Natural killer cell (primary cell): Measurements from ENCODE around the gene MGST3. TPM values are rescaled to one million over a fixed set of nuclear protein-coding genes. Genes with fewer than 3 reads are reported as not detected.
"Not testable (repeated sequence)": the region's sequence is repeated elsewhere in the genome, so short reads cannot be mapped to it uniquely, and the experiment has no call there.

Experiments used
- ATAC-seq, 3 donors: fragments of 150-1000 bp in 2 of 3; fragments of 200-7000 bp in 1 of 3; cut with Tn5 transposase; 1 replicate in 1 of 3; 2 replicates in 2 of 3; pipeline ENCODE4 v1.10.0; 2021; ENCODE audit warnings: mild to moderate bottlenecking in 2 of 3, moderate library complexity in 2 of 3
- DNase-seq, 2 donors: peaks; one replicate each; pipeline versions ENCODE4 v3.0.0 to v3.0.0-alpha.2; 2013 to 2021; ENCODE audit warnings: mixed read lengths in 1 of 2
- H3K27ac ChIP-seq: one replicate; pipeline ENCODE4 v1.5.1; 2013; ENCODE audit warnings: mild to moderate bottlenecking, low read length
- H3K27me3 ChIP-seq: one replicate; pipeline ENCODE4 v1.6.1; 2013; ENCODE audit warnings: low read length; ENCODE audit not compliant: control insufficient read depth, insufficient read depth
- H3K36me3 ChIP-seq: one replicate; pipeline ENCODE4 v1.6.1; 2013; ENCODE audit warnings: low read length; ENCODE audit not compliant: control insufficient read depth, insufficient read depth
- H3K4me1 ChIP-seq: one replicate; pipeline ENCODE4 v1.6.1; 2013; ENCODE audit warnings: low read length; ENCODE audit not compliant: control insufficient read depth, insufficient read depth
- H3K4me3 ChIP-seq: one replicate; pipeline ENCODE4 v1.5.1; 2013; ENCODE audit warnings: low read length
- H3K9me3 ChIP-seq: one replicate; pipeline ENCODE4 v1.6.1; 2013; ENCODE audit warnings: low read length; ENCODE audit not compliant: control insufficient read depth, insufficient read depth
- H3K27ac Mint-ChIP-seq, 2 donors: one replicate each; pipeline ENCODE4 v1.8.0; 2022; ENCODE audit warnings: mild to moderate bottlenecking in 2 of 2, mixed read lengths in 2 of 2, moderate library complexity in 1 of 2
- H3K27me3 Mint-ChIP-seq, 2 donors: one replicate each; pipeline ENCODE4 v1.8.0; 2022; ENCODE audit warnings: low read depth in 2 of 2, mixed read lengths in 2 of 2
- H3K36me3 Mint-ChIP-seq: one replicate; pipeline ENCODE4 v1.8.0; 2022; ENCODE audit warnings: mixed read lengths
- H3K4me1 Mint-ChIP-seq, 2 donors: one replicate each; pipeline ENCODE4 v1.8.0; 2022; ENCODE audit warnings: mixed read lengths in 2 of 2
- H3K4me3 Mint-ChIP-seq: one replicate; pipeline ENCODE4 v1.8.0; 2022; ENCODE audit warnings: mild to moderate bottlenecking, moderate library complexity, mixed read lengths
- H3K9me3 Mint-ChIP-seq, 2 donors: one replicate each; pipeline ENCODE4 v1.8.0; 2022; ENCODE audit warnings: mixed read lengths in 2 of 2
- WGBS: methylation state at CpG from one replicate; pipeline ENCODE4 v1.1.7; 2013; ENCODE audit warnings: missing lambda C conversion rate; ENCODE audit not compliant: insufficient coverage; 5-methylcytosine and 5-hydroxymethylcytosine counted together
- intact Hi-C: fragments of 100-400 bp; cut with micrococcal nuclease; formaldehyde crosslinking; loops from one replicate; pipeline ENCODE4 v1.14.2; 2022
- total RNA-seq, 4 donors: library from RNA; stranded (reverse); fragments of 120-200 nt in 1 of 4; gene quantifications; one replicate each; pipeline versions ENCODE4 v1.2.3 to v1.2.4, GENCODE V29; 2013 to 2022
- TF ChIP-seq, protein P1 (sequence below): fragments of 200-600 bp; IDR thresholded peaks from one replicate; pipeline ENCODE4 v1.8.0; 2022; ENCODE audit warnings: antibody characterized with exemption

MGST3 gene
- total RNA-seq, 3 donors from 2014 or later (not counting 1 experiment from before 2014, with no cell fraction given), result 27.2 to 34.3 (median 29.0) TPM

DNA sequence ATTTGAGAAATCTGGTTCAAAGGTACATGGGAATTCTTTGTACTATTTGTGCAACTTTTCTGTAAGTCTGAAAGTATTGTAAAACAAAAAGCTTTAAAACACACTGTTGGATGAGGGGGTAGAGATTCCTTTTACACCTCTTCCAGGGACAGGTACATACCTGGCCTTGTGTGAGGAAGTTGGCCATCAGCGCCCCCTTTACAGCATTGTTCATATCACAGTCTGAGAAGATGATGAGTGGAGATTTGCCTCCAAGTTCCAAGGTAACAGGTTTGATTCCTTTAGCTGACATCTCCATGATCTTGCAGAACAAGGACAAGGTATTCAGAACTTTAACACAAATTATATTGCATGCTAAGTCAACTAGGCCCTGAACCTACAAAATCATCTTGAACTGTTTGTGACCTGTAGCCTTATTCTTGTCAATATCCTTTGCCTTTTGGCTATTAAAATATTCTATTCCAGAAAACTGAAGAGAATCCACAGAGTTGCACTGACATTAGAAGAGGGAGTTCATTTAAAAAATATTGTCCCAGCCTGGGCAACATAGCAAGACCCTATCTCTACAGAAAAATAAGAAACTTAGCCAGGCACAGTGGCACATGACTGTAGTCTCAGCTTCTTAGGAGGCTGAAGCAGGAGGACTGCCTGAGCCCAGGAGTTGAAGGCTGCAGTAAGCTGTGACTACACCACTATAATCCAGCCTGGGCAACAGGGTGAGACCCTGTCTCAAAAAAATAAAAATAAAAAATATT lies 48.4 kb downstream of the MGST3 start:
- DNase-seq (peak in 1 of 2 donors; percentile 9), ATAC-seq (no peak)
- Histone ChIP-seq H3K27ac (no peak overlapping the region), H3K4me3 (no peak overlapping the region), H3K4me1 (no peaks in the 10 kb centered on the region), H3K27me3 (no peaks in the 10 kb centered on the region), H3K9me3 (no peaks in the 10 kb centered on the region), H3K36me3 (peaks cover 74% of the 10 kb centered on the region)
- H3K4me1 Mint-ChIP-seq, result peaks cover 14 to 16% of the 10 kb centered on the region in 2 donors
- no CpG with 5 or more reads among the region's 1 CpG for WGBS
- TF ChIP-seq, protein P1, sequence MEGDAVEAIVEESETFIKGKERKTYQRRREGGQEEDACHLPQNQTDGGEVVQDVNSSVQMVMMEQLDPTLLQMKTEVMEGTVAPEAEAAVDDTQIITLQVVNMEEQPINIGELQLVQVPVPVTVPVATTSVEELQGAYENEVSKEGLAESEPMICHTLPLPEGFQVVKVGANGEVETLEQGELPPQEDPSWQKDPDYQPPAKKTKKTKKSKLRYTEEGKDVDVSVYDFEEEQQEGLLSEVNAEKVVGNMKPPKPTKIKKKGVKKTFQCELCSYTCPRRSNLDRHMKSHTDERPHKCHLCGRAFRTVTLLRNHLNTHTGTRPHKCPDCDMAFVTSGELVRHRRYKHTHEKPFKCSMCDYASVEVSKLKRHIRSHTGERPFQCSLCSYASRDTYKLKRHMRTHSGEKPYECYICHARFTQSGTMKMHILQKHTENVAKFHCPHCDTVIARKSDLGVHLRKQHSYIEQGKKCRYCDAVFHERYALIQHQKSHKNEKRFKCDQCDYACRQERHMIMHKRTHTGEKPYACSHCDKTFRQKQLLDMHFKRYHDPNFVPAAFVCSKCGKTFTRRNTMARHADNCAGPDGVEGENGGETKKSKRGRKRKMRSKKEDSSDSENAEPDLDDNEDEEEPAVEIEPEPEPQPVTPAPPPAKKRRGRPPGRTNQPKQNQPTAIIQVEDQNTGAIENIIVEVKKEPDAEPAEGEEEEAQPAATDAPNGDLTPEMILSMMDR, result no peak
- no peaks in the 10 kb centered on the region for H3K27me3 Mint-ChIP-seq
- H3K4me3 Mint-ChIP-seq, result no peak overlapping the region
- H3K9me3 Mint-ChIP-seq, result no peaks in the 10 kb centered on the region
- intact Hi-C loops, result no loop called here
- H3K36me3 Mint-ChIP-seq, result peaks cover 55% of the 10 kb centered on the region
- H3K27ac Mint-ChIP-seq, result peak overlapping the region; percentile 29 to 58

DNA sequence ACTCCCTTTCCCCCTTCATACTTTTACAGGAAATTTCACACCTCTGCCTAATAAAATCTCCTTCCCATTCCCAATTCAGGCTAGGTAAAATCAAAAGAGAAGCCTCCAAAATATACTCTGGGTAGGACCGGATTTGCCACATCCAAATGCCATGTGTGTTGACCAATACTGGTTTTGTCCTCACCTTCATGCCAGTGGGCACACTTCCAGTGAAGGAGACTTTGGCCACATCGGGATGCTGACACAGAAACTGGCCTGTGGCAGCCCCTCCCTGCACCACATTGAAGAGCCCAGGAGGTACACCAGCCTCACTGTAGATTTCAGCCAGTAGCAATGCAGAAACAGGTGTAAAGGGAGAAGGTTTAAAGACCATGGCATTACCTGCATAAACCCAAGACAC lies 49.3 kb downstream of the MGST3 start:
- Histone ChIP-seq H3K27ac (no peak overlapping the region), H3K27me3 (no peaks in the 10 kb centered on the region), H3K9me3 (no peaks in the 10 kb centered on the region), H3K4me3 (no peak overlapping the region), H3K36me3 (peaks cover 74% of the 10 kb centered on the region), H3K4me1 (no peaks in the 10 kb centered on the region)
- DNase-seq (no peak), ATAC-seq (no peak)
- Mint-ChIP-seq H3K27me3 (no peaks in the 10 kb centered on the region), H3K4me3 (no peak overlapping the region), H3K27ac (peak overlapping the region; percentile 29 to 31), H3K9me3 (no peaks in the 10 kb centered on the region), H3K4me1 (peaks cover 20 to 22% of the 10 kb centered on the region in 2 donors), H3K36me3 (peaks cover 53% of the 10 kb centered on the region)
- TF ChIP-seq, protein P1, result no peak
- 93% methylated on average over 2 of the region's 2 CpGs for whole genome bisulfite sequencing
- intact Hi-C loops, result no loop called here

DNA sequence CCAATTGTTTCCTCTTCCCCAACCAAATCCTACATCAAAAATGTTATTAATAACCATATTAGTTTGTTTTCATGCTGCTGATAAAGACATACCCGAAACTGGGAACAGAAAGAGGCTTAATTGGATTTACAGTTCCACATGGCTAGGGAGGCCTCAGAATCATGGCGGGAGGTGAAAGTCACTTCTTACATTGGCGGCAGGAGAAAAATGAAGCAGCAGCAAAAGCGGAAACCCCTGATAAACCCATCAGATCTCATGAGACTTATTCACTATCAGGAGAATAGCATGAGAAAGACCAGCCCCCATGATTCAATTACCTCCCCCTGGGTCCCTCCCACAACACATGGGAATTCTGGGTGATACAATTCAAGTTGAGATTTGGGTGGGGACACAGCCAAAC lies 49.7 kb downstream of the MGST3 start:
- H3K27me3 ChIP-seq, H3K4me3 Mint-ChIP-seq, H3K27ac ChIP-seq, DNase-seq, intact Hi-C loops, ATAC-seq, H3K9me3 Mint-ChIP-seq, H3K9me3 ChIP-seq, H3K4me3 ChIP-seq, H3K4me1 ChIP-seq, H3K27me3 Mint-ChIP-seq: not testable (repeated sequence)
- peaks cover 70% of the 10 kb centered on the region for H3K36me3 ChIP-seq
- Mint-ChIP-seq H3K27ac (peak overlapping the region in 1 of 2 donors; percentile 31), H3K4me1 (peaks cover 22 to 25% of the 10 kb centered on the region in 2 donors), H3K36me3 (peaks cover 48% of the 10 kb centered on the region)
- 98% methylated on average over 4 of the region's 4 CpGs for WGBS

DNA sequence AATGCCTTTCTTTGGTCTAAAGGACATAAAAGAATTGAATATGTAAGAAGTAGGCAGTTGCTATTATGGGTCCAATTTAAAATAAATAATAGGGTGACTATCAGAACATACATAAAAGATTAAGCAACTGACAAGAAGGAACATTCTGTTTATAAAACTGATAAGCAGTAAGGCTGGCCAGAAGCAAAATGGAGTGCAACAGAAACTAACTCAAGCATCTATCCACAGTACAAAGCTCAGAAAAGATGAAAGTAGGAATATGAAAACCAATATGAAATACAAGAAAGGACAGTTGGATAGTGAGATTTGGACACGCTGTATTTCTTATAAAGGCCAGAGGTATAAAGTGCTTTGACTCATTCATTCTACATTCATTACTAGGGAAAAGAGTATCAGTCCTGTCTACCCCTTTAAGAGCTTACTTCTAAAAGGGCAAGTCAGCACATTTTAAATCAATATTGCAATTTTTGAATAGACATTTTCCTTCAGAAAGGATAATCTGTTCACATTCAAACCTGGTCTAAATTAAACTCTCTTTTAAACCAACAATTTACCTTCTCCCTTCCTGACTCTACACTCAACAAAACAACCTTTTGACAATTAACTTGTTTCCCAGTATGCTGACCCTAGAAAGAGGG lies 52.9 kb downstream of the MGST3 start:
- TF ChIP-seq, protein P1, result no peak
- Mint-ChIP-seq H3K36me3 (peaks cover 29% of the 10 kb centered on the region), H3K27ac (peak overlapping the region; percentile 58 to 63), H3K27me3 (no peaks in the 10 kb centered on the region), H3K4me3 (no peak overlapping the region), H3K4me1 (peaks cover 45 to 47% of the 10 kb centered on the region in 2 donors), H3K9me3 (no peaks in the 10 kb centered on the region)
- ATAC-seq, result no peak
- peaks cover 46% of the 10 kb centered on the region for H3K36me3 ChIP-seq
- no CpG with 5 or more reads among the region's 1 CpG for WGBS
- no peaks in the 10 kb centered on the region for H3K27me3 ChIP-seq
- no peak overlapping the region for H3K27ac ChIP-seq
- peaks cover 5% of the 10 kb centered on the region for H3K4me1 ChIP-seq
- H3K9me3 ChIP-seq, result no peaks in the 10 kb centered on the region
- intact Hi-C loops, result no loop called here
- no peak overlapping the region for H3K4me3 ChIP-seq
- DNase-seq, result no peak
